ENCODE measurements around the gene GRID1.

- TF ChIP-seq CTCF (IDR thresholded peaks at IDR 0.05) (no peak), HMGA2 (CRISPR knock-in tag; IDR thresholded peaks at IDR 0.05) (no peak)
Measured at GRCh38 chr10:86269332-86269731, 97.3 kb downstream of the GRID1 start.

Measured in WTC11 (cell line).